Ascending aorta (tissue), 2 donors: ENCODE results near the gene NOVA1. TPM values are rescaled to one million over a fixed set of nuclear protein-coding genes. Genes with fewer than 3 reads are reported as not detected.
A peak's percentile ranks its signal among the peaks of the same experiment; 100 is the strongest.

ENCODE experiments used
- DNase-seq, 2 donors: peaks; one replicate each; pipeline ENCODE4 v3.0.0-alpha.2; 2019; ENCODE audit warnings: low spot score in 2 of 2
- H3K27ac ChIP-seq, 2 donors: fragments of 200-600 bp; sonication (generic); one replicate each; pipeline ENCODE4 v1.5.1; 2016 to 2017; ENCODE audit warnings: mild to moderate bottlenecking in 1 of 2
- H3K27me3 ChIP-seq: fragments of 200-600 bp; sonication (generic); one replicate; pipeline ENCODE4 v1.5.1; 2017
- H3K36me3 ChIP-seq, 2 donors: fragments of 200-600 bp; sonication (generic); one replicate each; pipeline ENCODE4 v1.5.1; 2016
- H3K4me1 ChIP-seq, 2 donors: fragments of 200-600 bp; sonication (generic); one replicate each; pipeline ENCODE4 v1.5.1; 2016 to 2017; ENCODE audit warnings: mild to moderate bottlenecking in 1 of 2
- H3K4me3 ChIP-seq, 2 donors: fragments of 200-600 bp; sonication (generic); one replicate each; pipeline ENCODE4 v1.5.1; 2016 to 2017; ENCODE audit warnings: mild to moderate bottlenecking in 1 of 2
- H3K9me3 ChIP-seq, 2 donors: fragments of 200-600 bp; sonication (generic); one replicate each; pipeline ENCODE4 v1.5.1; 2016
- intact Hi-C: fragments of 100-400 bp; cut with DNase I; formaldehyde crosslinking; loops from one replicate; pipeline ENCODE4 v1.15.1; 2023
- total RNA-seq: library from RNA; depleted of rRNA; stranded (reverse); fragments of >200 nt; gene quantifications from one replicate; pipeline ENCODE4 v1.1.0, GENCODE V29; 2016
- TF ChIP-seq, protein P1 (sequence below), 3 experiments: fragments of 200-600 bp in 2 of 3; fragments of 450-650 bp in 1 of 3; sonication (generic) in 2 of 3; IDR thresholded peaks; one replicate each; pipeline ENCODE4 v1.5.1; 2016 to 2019; ENCODE audit warnings: antibody characterized with exemption in 3 of 3, mild to moderate bottlenecking in 1 of 3, moderate library complexity in 1 of 3

The NOVA1 gene
- total RNA-seq, 1 donor from 2014 or later = 11.1 TPM

- H3K27me3 ChIP-seq = no peaks in the 10 kb centered on the region
- no peaks in the 10 kb centered on the region for H3K9me3 ChIP-seq
- intact Hi-C loops = no loop called here
- H3K36me3 ChIP-seq = no peaks in the 10 kb centered on the region
- H3K27ac ChIP-seq = no peak overlapping the region
- TF ChIP-seq, protein P1, sequence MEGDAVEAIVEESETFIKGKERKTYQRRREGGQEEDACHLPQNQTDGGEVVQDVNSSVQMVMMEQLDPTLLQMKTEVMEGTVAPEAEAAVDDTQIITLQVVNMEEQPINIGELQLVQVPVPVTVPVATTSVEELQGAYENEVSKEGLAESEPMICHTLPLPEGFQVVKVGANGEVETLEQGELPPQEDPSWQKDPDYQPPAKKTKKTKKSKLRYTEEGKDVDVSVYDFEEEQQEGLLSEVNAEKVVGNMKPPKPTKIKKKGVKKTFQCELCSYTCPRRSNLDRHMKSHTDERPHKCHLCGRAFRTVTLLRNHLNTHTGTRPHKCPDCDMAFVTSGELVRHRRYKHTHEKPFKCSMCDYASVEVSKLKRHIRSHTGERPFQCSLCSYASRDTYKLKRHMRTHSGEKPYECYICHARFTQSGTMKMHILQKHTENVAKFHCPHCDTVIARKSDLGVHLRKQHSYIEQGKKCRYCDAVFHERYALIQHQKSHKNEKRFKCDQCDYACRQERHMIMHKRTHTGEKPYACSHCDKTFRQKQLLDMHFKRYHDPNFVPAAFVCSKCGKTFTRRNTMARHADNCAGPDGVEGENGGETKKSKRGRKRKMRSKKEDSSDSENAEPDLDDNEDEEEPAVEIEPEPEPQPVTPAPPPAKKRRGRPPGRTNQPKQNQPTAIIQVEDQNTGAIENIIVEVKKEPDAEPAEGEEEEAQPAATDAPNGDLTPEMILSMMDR (IDR thresholded peaks at IDR 0.05) = no peak
- DNase-seq = no peak
- no peaks in the 10 kb centered on the region for H3K4me1 ChIP-seq
- H3K4me3 ChIP-seq = no peak overlapping the region
Measured at GRCh38 chr14:26602902-26603301, 5.1 kb upstream of the NOVA1 start.

DNA sequence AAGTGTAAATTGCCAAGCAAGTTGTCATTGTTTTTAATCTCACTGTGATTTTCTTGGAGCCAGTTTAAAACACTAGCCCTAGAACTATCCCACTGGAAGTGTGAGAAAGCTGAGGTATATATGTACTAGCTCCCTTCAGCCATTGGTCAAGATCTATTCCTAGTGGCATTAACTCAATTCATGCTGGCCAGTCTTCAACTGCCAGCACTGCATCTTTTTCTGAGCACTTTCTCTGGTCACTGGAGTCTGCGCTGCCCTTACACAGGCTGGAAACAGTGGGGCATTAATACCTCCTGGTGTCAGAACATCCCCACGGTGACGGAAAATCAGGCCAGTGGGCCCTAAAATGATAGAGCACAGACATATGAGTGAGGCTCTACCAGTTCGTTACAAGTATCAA is 4.0 kb upstream of the NOVA1 start:
- Histone ChIP-seq H3K4me3 (no peak overlapping the region), H3K27ac (no peak overlapping the region), H3K4me1 (no peaks in the 10 kb centered on the region), H3K27me3 (no peaks in the 10 kb centered on the region), H3K9me3 (no peaks in the 10 kb centered on the region), H3K36me3 (no peaks in the 10 kb centered on the region)
- DNase-seq = no peak
- TF ChIP-seq, protein P1 (IDR thresholded peaks at IDR 0.05) = no peak
- intact Hi-C loops = no loop called here

DNA sequence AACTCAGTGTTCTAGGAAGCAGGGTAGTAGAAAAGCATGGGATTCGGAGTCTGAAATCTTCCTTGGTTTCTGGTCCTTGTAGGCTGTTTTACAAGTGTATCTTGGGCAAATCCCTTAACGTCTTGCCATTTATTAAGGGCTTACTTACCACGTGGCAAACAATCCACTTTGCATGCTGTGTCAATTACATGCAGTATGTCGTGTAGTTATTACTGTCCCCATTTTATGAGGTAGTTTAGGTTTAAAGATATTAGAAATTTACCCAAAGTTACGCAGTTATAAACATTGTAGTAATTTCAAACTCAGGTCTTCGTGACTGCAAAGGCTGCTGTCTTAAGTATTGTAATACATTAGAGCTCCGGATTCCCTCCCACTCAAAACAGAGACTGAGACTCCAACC is 1.5 kb upstream of the NOVA1 start:
- H3K27ac ChIP-seq = peak overlapping the region; percentile 76 to 85
- no peaks in the 10 kb centered on the region for H3K36me3 ChIP-seq
- no peaks in the 10 kb centered on the region for H3K9me3 ChIP-seq
- H3K4me1 ChIP-seq = no peaks in the 10 kb centered on the region
- no peak for DNase-seq
- peak overlapping the region in 1 of 2 donors; percentile 71 for H3K4me3 ChIP-seq
- intact Hi-C loops = loop anchor here (2.0 to 5.0 kb wide), 2 partner anchors 76 to 318 kb away; no protein-coding TSS in a partner anchor
- TF ChIP-seq, protein P1 (IDR thresholded peaks at IDR 0.05) = no peak
- H3K27me3 ChIP-seq = no peaks in the 10 kb centered on the region

DNA sequence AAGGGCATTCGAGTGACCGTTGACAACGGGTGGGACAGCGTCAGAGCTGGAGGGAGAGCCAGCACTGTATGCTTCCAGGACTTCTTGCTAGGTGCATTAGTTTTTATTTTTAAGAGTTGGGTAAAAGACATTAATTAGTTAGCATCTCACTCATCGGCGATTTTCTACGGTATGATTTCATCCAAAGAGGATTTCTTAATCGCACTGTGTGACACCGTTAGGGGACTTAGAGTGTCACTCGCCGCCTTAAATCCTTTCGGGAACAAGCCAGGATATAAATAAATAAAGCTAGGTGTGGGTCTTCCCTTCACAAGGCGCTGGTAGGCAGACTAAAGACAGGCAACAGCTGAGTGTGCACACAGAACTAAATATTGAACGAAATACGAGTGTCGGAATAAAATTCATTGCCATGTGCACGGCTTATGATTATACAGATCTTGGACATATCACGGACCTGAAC is 869 bp upstream of the NOVA1 start:
- Histone ChIP-seq H3K36me3 (no peaks in the 10 kb centered on the region), H3K9me3 (no peaks in the 10 kb centered on the region), H3K27ac (peak overlapping the region; percentile 76 to 85), H3K4me1 (no peaks in the 10 kb centered on the region), H3K27me3 (no peaks in the 10 kb centered on the region), H3K4me3 (peak overlapping the region; percentile 64 to 71)
- intact Hi-C loops = loop anchor here (2.0 to 5.0 kb wide), 2 partner anchors 76 to 319 kb away; no protein-coding TSS in a partner anchor
- peak in 1 of 2 donors; percentile 61 for DNase-seq
- TF ChIP-seq, protein P1 (IDR thresholded peaks at IDR 0.05) = no peak

DNA sequence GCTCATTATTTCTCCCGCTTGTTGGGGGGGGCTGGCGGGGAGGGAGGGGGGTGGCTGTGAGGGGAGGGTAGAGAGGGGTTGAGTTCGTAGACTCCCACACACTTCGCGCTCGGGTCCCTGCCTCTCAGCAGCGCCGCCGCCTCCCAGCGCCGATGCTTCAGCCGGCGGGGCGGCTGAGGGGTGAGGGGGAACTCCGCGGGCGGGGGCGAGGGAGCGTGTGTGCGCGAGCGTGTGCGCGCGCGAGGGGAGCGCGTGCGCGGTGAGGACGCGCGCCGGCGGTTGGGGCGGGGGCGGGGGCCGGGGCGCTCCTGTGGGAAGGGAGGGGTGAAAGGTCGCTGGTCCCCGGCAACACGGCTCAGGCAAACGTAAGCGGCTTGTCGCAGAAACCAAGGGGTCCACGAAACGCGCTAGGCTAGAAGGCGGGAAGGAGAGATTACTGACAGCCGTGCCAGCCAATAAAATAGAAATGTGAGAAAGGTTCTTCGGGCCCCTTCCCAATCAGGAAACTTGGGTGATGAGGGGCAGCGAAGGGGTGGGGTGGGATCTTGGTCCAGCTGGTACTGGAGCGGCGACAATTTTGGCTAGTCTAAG is 343 bp upstream of the NOVA1 start:
- no peaks in the 10 kb centered on the region for H3K36me3 ChIP-seq
- intact Hi-C loops = loop anchor here (2.0 to 5.0 kb wide), 2 partner anchors 75 to 319 kb away; no protein-coding TSS in a partner anchor
- H3K27me3 ChIP-seq = no peaks in the 10 kb centered on the region
- peak overlapping the region; percentile 64 to 71 for H3K4me3 ChIP-seq
- DNase-seq = peak in 1 of 2 donors; percentile 88
- no peaks in the 10 kb centered on the region for H3K9me3 ChIP-seq
- H3K4me1 ChIP-seq = no peaks in the 10 kb centered on the region
- TF ChIP-seq, protein P1 (IDR thresholded peaks at IDR 0.05) = no peak
- peak overlapping the region; percentile 76 to 85 for H3K27ac ChIP-seq
